ENCODE data around the gene STING1. TPM values are rescaled to one million over a fixed set of nuclear protein-coding genes. Genes with fewer than 3 reads are reported as not detected.
"Not testable (repeated sequence)": the region's sequence is repeated elsewhere in the genome, so short reads cannot be mapped to it uniquely, and the experiment has no call there.

STING1 gene
- total and polyA plus RNA-seq, 2 of the 8 experiments (the other 6 are each of a cell fraction or from before 2014, with no cell fraction given) = 0.26 to 0.47 TPM

- not testable (repeated sequence) for H2BK20ac ChIP-seq (ENCODE audit: low read length); H3K9ac ChIP-seq (replicated peaks in 1 of 4; ENCODE audit: extremely low read depth in 1 of 4, low read depth in 3 of 4, low read length in 3 of 4); H2AFZ ChIP-seq (ENCODE audit: low read length); H3K79me2 ChIP-seq (ENCODE audit: control insufficient read depth in 1 of 2, insufficient read depth in 2 of 2, low read length in 2 of 2); DNase-seq (ENCODE audit: low read depth in 1 of 2, low spot score in 2 of 2); H3K23me2 ChIP-seq (ENCODE audit: low read depth, low read length); H3K9me3 ChIP-seq (ENCODE audit: insufficient read depth in 2 of 2, low read depth in 1 of 2, low read length in 1 of 2); H3K23ac ChIP-seq (ENCODE audit: insufficient read length); H3K36me3 ChIP-seq (ENCODE audit: control insufficient read depth in 2 of 4, insufficient read depth in 4 of 4, low read length in 3 of 4); H3K4me3 ChIP-seq (ENCODE audit: extremely low read depth in 1 of 4, insufficient read depth in 2 of 4, low read depth in 3 of 4, low read length in 4 of 4); H3K27me3 ChIP-seq (replicated peaks in 1 of 4; ENCODE audit: control insufficient read depth in 3 of 4, extremely low read depth in 1 of 4, insufficient read depth in 3 of 4, low read length in 3 of 4); H2BK5ac ChIP-seq (ENCODE audit: low read depth, low read length); H3K79me1 ChIP-seq (ENCODE audit: low read depth, low read length); H3K18ac ChIP-seq (ENCODE audit: extremely low read depth, low read length); H3K56ac ChIP-seq (replicated peaks; ENCODE audit: insufficient read length, low read depth, low read length); H3K4me2 ChIP-seq (ENCODE audit: insufficient read depth in 1 of 2, low read depth in 2 of 2, low read length in 2 of 2); H4K5ac ChIP-seq (ENCODE audit: insufficient read length, low read depth, low read length); H2AK5ac ChIP-seq (ENCODE audit: low read depth, low read length); H4K91ac ChIP-seq (replicated peaks; ENCODE audit: insufficient read length, low read length); H2BK120ac ChIP-seq (replicated peaks; ENCODE audit: low read depth, low read length); FAIRE-seq; H3K27ac ChIP-seq (ENCODE audit: low read depth, low read length); H2BK12ac ChIP-seq (ENCODE audit: low read depth, low read length); H2BK15ac ChIP-seq (ENCODE audit: low read length); H4K20me1 ChIP-seq (replicated peaks in 1 of 2; ENCODE audit: control insufficient read depth in 1 of 2, insufficient read depth in 2 of 2, low read length in 2 of 2); H3K4ac ChIP-seq (replicated peaks; ENCODE audit: insufficient read length, low read depth, low read length); H4K8ac ChIP-seq (ENCODE audit: extremely low read depth, insufficient read depth, low read length); H3K14ac ChIP-seq (ENCODE audit: insufficient read length)
- CTCF ChIA-PET (ENCODE audit: partially characterized antibody) = interaction anchor here (0.7 to 1.5 kb wide), 6 partner anchors 9 to 104 kb away, joined by 3 to 7 read pairs (median 4); no protein-coding TSS in a partner anchor
- 92% methylated on average over 8 of the region's 8 CpGs; no CpG with 5 or more reads in 1 of the 2 experiments for WGBS, 2 experiments (ENCODE audit: extremely low coverage in 1 of 2, insufficient coverage in 1 of 2, insufficient read length in 1 of 2, insufficient replicate concordance in 2 of 2, low coverage in 1 of 2, low lambda C conversion rate in 2 of 2, missing lambda C conversion rate in 1 of 2)
- POLR2A ChIA-PET (ENCODE audit: partially characterized antibody) = interaction anchor here (0.6 to 1.7 kb wide), 4 partner anchors 8 to 21 kb away, joined by 3 to 4 read pairs (median 4); no protein-coding TSS in a partner anchor
- peaks cover 3 to 26% (median 21%) of the 10 kb centered on the region in 4 experiments; a peak in 6 of 7 replicates for H3K4me1 ChIP-seq (replicated peaks in 1 of 4; ENCODE audit: control insufficient read depth in 3 of 4, insufficient read depth in 4 of 4, low read length in 3 of 4)
Observed at GRCh38 chr5:139528695-139529094, 46.1 kb upstream of the STING1 start.

GRCh38 chr5:139527896-139528467, 45.4 kb upstream of the STING1 start:
- not testable (repeated sequence) for H3K23ac ChIP-seq (ENCODE audit: insufficient read length); H3K18ac ChIP-seq (ENCODE audit: extremely low read depth, low read length); H2BK12ac ChIP-seq (ENCODE audit: low read depth, low read length); H3K14ac ChIP-seq (ENCODE audit: insufficient read length); H4K5ac ChIP-seq (ENCODE audit: insufficient read length, low read depth, low read length); H3K9me3 ChIP-seq (ENCODE audit: insufficient read depth in 2 of 2, low read depth in 1 of 2, low read length in 1 of 2); H3K9ac ChIP-seq (replicated peaks in 1 of 4; ENCODE audit: extremely low read depth in 1 of 4, low read depth in 3 of 4, low read length in 3 of 4); H3K4ac ChIP-seq (replicated peaks; ENCODE audit: insufficient read length, low read depth, low read length); H3K4me2 ChIP-seq (ENCODE audit: insufficient read depth in 1 of 2, low read depth in 2 of 2, low read length in 2 of 2); H3K36me3 ChIP-seq (ENCODE audit: control insufficient read depth in 2 of 4, insufficient read depth in 4 of 4, low read length in 3 of 4); FAIRE-seq; H4K91ac ChIP-seq (replicated peaks; ENCODE audit: insufficient read length, low read length); H3K79me2 ChIP-seq (ENCODE audit: control insufficient read depth in 1 of 2, insufficient read depth in 2 of 2, low read length in 2 of 2); H2BK120ac ChIP-seq (replicated peaks; ENCODE audit: low read depth, low read length); H2BK5ac ChIP-seq (ENCODE audit: low read depth, low read length); H2AK5ac ChIP-seq (ENCODE audit: low read depth, low read length); DNase-seq (ENCODE audit: low read depth in 1 of 2, low spot score in 2 of 2); H2BK20ac ChIP-seq (ENCODE audit: low read length); H3K27ac ChIP-seq (ENCODE audit: low read depth, low read length); H3K56ac ChIP-seq (replicated peaks; ENCODE audit: insufficient read length, low read depth, low read length); H2BK15ac ChIP-seq (ENCODE audit: low read length); H3K79me1 ChIP-seq (ENCODE audit: low read depth, low read length); H3K4me3 ChIP-seq (ENCODE audit: extremely low read depth in 1 of 4, insufficient read depth in 2 of 4, low read depth in 3 of 4, low read length in 4 of 4); H4K20me1 ChIP-seq (replicated peaks in 1 of 2; ENCODE audit: control insufficient read depth in 1 of 2, insufficient read depth in 2 of 2, low read length in 2 of 2); H3K27me3 ChIP-seq (replicated peaks in 1 of 4; ENCODE audit: control insufficient read depth in 3 of 4, extremely low read depth in 1 of 4, insufficient read depth in 3 of 4, low read length in 3 of 4); H4K8ac ChIP-seq (ENCODE audit: extremely low read depth, insufficient read depth, low read length); H3K23me2 ChIP-seq (ENCODE audit: low read depth, low read length); H2AFZ ChIP-seq (ENCODE audit: low read length)
- WGBS, 2 experiments (ENCODE audit: extremely low coverage in 1 of 2, insufficient coverage in 1 of 2, insufficient read length in 1 of 2, insufficient replicate concordance in 2 of 2, low coverage in 1 of 2, low lambda C conversion rate in 2 of 2, missing lambda C conversion rate in 1 of 2) = 88% methylated on average over 7 of the region's 7 CpGs; no CpG with 5 or more reads in 1 of the 2 experiments
- ChIA-PET POLR2A (ENCODE audit: partially characterized antibody) (interaction anchor here (0.7 to 1.7 kb wide), 3 partner anchors 8 to 10 kb away, joined by 3 to 4 read pairs (median 4); no protein-coding TSS in a partner anchor), CTCF (ENCODE audit: partially characterized antibody) (interaction anchor here (1.0 to 1.5 kb wide), 4 partner anchors 8 to 14 kb away, joined by 3 to 7 read pairs (median 4); no protein-coding TSS in a partner anchor)
- peaks cover 6 to 27% (median 25%) of the 10 kb centered on the region in 4 experiments; a peak in 6 of 7 replicates for H3K4me1 ChIP-seq (replicated peaks in 1 of 4; ENCODE audit: control insufficient read depth in 3 of 4, insufficient read depth in 4 of 4, low read length in 3 of 4)
